ENCODE measurements around the gene INKA2. TPM values are rescaled to one million over a fixed set of nuclear protein-coding genes. Genes with fewer than 3 reads are reported as not detected.
A peak's percentile ranks its signal among the peaks of the same experiment; 100 is the strongest.

INKA2 gene
- total and polyA plus RNA-seq, 4 experiments from 2014 or later: 0.16 to 2.4 (median 1.2) TPM

GRCh38 chr1:111751906-111752575 lies 12.8 kb upstream of the INKA2 start:
- POLR2A ChIA-PET (ENCODE audit: partially characterized antibody): interaction anchor here (0.6 kb wide), 1 partner anchor 596 kb away, joined by 4 read pairs; no protein-coding TSS in a partner anchor

DNA sequence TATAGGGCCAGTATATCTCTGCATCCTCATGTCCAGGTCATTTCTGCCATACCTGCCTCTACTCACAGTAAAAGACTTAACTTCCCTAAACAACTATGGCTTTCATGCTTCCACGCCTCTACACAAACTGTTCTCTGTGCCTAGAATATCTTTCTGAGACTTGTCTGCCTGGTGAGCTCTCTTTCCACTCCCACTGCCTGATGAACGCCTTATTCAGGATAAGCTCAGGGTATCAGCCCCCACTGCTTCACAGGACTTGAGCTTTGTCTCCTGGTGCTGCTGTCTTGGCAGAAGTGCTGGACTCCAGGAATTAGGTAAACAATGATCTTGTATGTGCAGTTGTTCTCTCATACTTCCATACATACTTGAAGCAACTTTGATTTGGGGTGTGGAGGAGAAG lies 11.7 kb upstream of the INKA2 start:
- ChIA-PET CTCF (ENCODE audit: partially characterized antibody) (interaction anchor here (0.8 to 8.0 kb wide), 4 partner anchors 15 to 274 kb away, joined by 3 to 73 read pairs (median 4); no protein-coding TSS in a partner anchor), POLR2A (ENCODE audit: partially characterized antibody) (no interaction called here)
- Mint-ChIP-seq H3K9me3 (peaks cover 0 to 9% (median 0%) of the 10 kb centered on the region in 8 donors), H3K4me3 (no peak overlapping the region), H3K4me1 (peaks cover 9 to 18% (median 13%) of the 10 kb centered on the region in 4 donors), H3K27me3 (peaks cover 0 to 2% of the 10 kb centered on the region in 2 donors), H3K27ac (no peak overlapping the region), H3K36me3 (peaks cover 0 to 10% of the 10 kb centered on the region in 2 donors)
- no peak for DNase-seq
- H3K4me1 ChIP-seq (ENCODE audit: insufficient read depth, low read length): peaks cover 7% of the 10 kb centered on the region
- no peaks in the 10 kb centered on the region for H3K9me3 ChIP-seq (ENCODE audit: control insufficient read depth in 1 of 2, low read length in 2 of 2)
- H3K4me3 ChIP-seq (ENCODE audit: low read length in 2 of 2): no peak overlapping the region
- H3K27me3 ChIP-seq (ENCODE audit: insufficient read depth, low read length): no peaks in the 10 kb centered on the region
- intact Hi-C loops (cut with micrococcal nuclease): no loop called here
- H3K36me3 ChIP-seq (ENCODE audit: insufficient read depth, low read length): no peaks in the 10 kb centered on the region
- no peak overlapping the region for H3K27ac ChIP-seq (ENCODE audit: low read depth, low read length)

More at GRCh38 chr1:111751906-111752575, 12.8 kb upstream of the INKA2 start:
- peaks cover 15% of the 10 kb centered on the region for H3K4me1 ChIP-seq (ENCODE audit: insufficient read depth, low read length)
- H3K36me3 ChIP-seq (ENCODE audit: insufficient read depth, low read length): no peaks in the 10 kb centered on the region
- Mint-ChIP-seq H3K4me1 (peaks cover 15 to 27% (median 21%) of the 10 kb centered on the region in 4 donors), H3K27ac (peak overlapping the region in 5 of 7 donors; percentile 10 to 80 (median 56)), H3K27me3 (peaks cover 0 to 2% of the 10 kb centered on the region in 2 donors), H3K36me3 (peaks cover 0 to 14% of the 10 kb centered on the region in 2 donors), H3K4me3 (no peak overlapping the region), H3K9me3 (peaks cover 0 to 9% (median 0%) of the 10 kb centered on the region in 8 donors)
- H3K9me3 ChIP-seq (ENCODE audit: control insufficient read depth in 1 of 2, low read length in 2 of 2): no peaks in the 10 kb centered on the region
- no peak for DNase-seq
- intact Hi-C loops (cut with micrococcal nuclease): no loop called here
- H3K27me3 ChIP-seq (ENCODE audit: insufficient read depth, low read length): no peaks in the 10 kb centered on the region
- no peak overlapping the region for H3K27ac ChIP-seq (ENCODE audit: low read depth, low read length)
- H3K4me3 ChIP-seq (ENCODE audit: low read length in 2 of 2): no peak overlapping the region
- CTCF ChIA-PET (ENCODE audit: partially characterized antibody): interaction anchor here (1.5 to 8.0 kb wide), 2 partner anchors 39 to 275 kb away, joined by 3 to 73 read pairs; no protein-coding TSS in a partner anchor

DNA sequence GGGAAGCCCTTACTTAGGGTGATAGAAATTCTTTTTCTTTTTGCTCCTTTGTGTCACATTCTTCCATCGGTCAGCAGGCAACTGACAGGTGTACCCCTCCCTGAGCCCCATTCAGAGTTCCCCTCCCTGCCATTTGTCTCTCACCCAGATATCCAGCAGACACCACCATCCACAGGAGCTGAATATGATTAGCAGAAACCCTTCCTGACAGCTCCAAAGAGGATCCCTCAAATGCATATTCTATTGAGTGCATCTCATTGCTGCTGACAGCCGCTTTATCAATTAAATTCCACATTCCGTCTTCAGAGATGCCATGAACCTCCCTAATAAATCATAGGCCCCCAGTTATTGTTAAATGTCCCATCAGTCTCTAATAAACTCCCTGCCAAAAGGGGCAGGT lies 10.4 kb upstream of the INKA2 start:
- Histone ChIP-seq H3K27ac (ENCODE audit: low read depth, low read length) (no peak overlapping the region), H3K27me3 (ENCODE audit: insufficient read depth, low read length) (no peaks in the 10 kb centered on the region), H3K36me3 (ENCODE audit: insufficient read depth, low read length) (no peaks in the 10 kb centered on the region), H3K4me1 (ENCODE audit: insufficient read depth, low read length) (peaks cover 3% of the 10 kb centered on the region), H3K4me3 (ENCODE audit: low read length in 2 of 2) (no peak overlapping the region), H3K9me3 (ENCODE audit: control insufficient read depth in 1 of 2, low read length in 2 of 2) (no peaks in the 10 kb centered on the region)
- Mint-ChIP-seq H3K4me3 (no peak overlapping the region), H3K36me3 (no peaks in the 10 kb centered on the region), H3K27ac (peak overlapping the region in 1 of 7 donors; percentile 35), H3K9me3 (no peaks in the 10 kb centered on the region), H3K27me3 (no peaks in the 10 kb centered on the region), H3K4me1 (peaks cover 1 to 11% (median 5%) of the 10 kb centered on the region in 4 donors)
- ChIA-PET CTCF (ENCODE audit: partially characterized antibody) (interaction anchor here (1.0 to 1.7 kb wide), 4 partner anchors 18 to 307 kb away, joined by 3 to 8 read pairs (median 4); no protein-coding TSS in a partner anchor), POLR2A (ENCODE audit: partially characterized antibody) (interaction anchor here (1.1 kb wide), 1 partner anchor 10 kb away, joined by 3 read pairs; the partner anchor contains the start of gene INKA2)
- no peak for DNase-seq
- intact Hi-C loops (cut with micrococcal nuclease): no loop called here

GRCh38 chr1:111747947-111748346 lies 8.8 kb upstream of the INKA2 start:
- H3K9me3 ChIP-seq (ENCODE audit: control insufficient read depth in 1 of 2, low read length in 2 of 2): no peaks in the 10 kb centered on the region
- no peaks in the 10 kb centered on the region for H3K36me3 ChIP-seq (ENCODE audit: insufficient read depth, low read length)
- Mint-ChIP-seq H3K27me3 (no peaks in the 10 kb centered on the region), H3K4me1 (peaks cover 0 to 6% (median 2%) of the 10 kb centered on the region in 4 donors), H3K9me3 (no peaks in the 10 kb centered on the region), H3K36me3 (no peaks in the 10 kb centered on the region), H3K27ac (peak overlapping the region in 2 of 7 donors; percentile 18 to 43), H3K4me3 (no peak overlapping the region)
- intact Hi-C loops (cut with micrococcal nuclease): loop anchor here (1.0 kb wide), 3 partner anchors 33 to 267 kb away; no protein-coding TSS in a partner anchor
- DNase-seq: no peak
- H3K27ac ChIP-seq (ENCODE audit: low read depth, low read length): no peak overlapping the region
- CTCF ChIA-PET (ENCODE audit: partially characterized antibody): interaction anchor here (0.8 to 4.1 kb wide), 19 partner anchors 9 to 305 kb away, joined by 3 to 50 read pairs (median 6); partner anchors contain the start of genes ADORA3, INKA2 and TMIGD3
- POLR2A ChIA-PET (ENCODE audit: partially characterized antibody): interaction anchor here (1.0 to 1.2 kb wide), 3 partner anchors 231 to 266 kb away, joined by 3 to 7 read pairs (median 4); no protein-coding TSS in a partner anchor
- H3K27me3 ChIP-seq (ENCODE audit: insufficient read depth, low read length): no peaks in the 10 kb centered on the region
- no peaks in the 10 kb centered on the region for H3K4me1 ChIP-seq (ENCODE audit: insufficient read depth, low read length)
- H3K4me3 ChIP-seq (ENCODE audit: low read length in 2 of 2): no peak overlapping the region

DNA sequence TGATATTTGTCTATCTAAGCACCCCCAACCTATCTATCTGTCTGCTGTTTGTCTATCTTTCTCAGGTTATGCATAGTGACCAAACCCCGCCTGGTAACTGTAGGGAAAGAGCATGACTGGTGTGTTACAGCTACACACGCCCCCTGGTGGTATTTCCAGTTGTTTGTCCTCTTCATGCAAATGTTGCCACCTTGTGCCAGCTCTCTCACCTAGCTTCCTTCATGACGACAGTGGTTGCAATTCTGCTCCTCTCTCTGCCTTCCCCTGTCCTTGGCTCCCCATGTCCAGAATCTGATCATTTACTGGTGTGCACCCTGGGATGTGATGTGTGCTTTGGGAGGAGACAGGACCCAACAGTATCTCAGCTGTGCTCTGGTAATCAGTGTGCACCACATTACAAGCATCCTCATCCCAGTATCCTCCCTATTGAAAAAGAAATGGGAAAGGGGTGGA lies 8.1 kb upstream of the INKA2 start:
- H3K27ac Mint-ChIP-seq: peak overlapping the region in 1 of 7 donors; percentile 29
- no peaks in the 10 kb centered on the region for H3K27me3 Mint-ChIP-seq
- peaks cover 0 to 6% (median 2%) of the 10 kb centered on the region in 4 donors for H3K4me1 Mint-ChIP-seq
- Histone ChIP-seq H3K4me3 (ENCODE audit: low read length in 2 of 2) (no peak overlapping the region), H3K4me1 (ENCODE audit: insufficient read depth, low read length) (no peaks in the 10 kb centered on the region), H3K9me3 (ENCODE audit: control insufficient read depth in 1 of 2, low read length in 2 of 2) (no peaks in the 10 kb centered on the region), H3K27me3 (ENCODE audit: insufficient read depth, low read length) (no peaks in the 10 kb centered on the region), H3K27ac (ENCODE audit: low read depth, low read length) (no peak overlapping the region), H3K36me3 (ENCODE audit: insufficient read depth, low read length) (no peaks in the 10 kb centered on the region)
- ChIA-PET CTCF (ENCODE audit: partially characterized antibody) (interaction anchor here (0.8 to 4.1 kb wide), 25 partner anchors 8 to 305 kb away, joined by 3 to 50 read pairs (median 5); partner anchors contain the start of genes ADORA3, INKA2 and TMIGD3), POLR2A (ENCODE audit: partially characterized antibody) (interaction anchor here (0.9 to 1.2 kb wide), 5 partner anchors 33 to 265 kb away, joined by 3 to 7 read pairs (median 4); partner anchors contain the start of genes ADORA3 and TMIGD3)
- intact Hi-C loops (cut with micrococcal nuclease): loop anchor here (1.0 kb wide), 3 partner anchors 32 to 266 kb away; no protein-coding TSS in a partner anchor
- no peaks in the 10 kb centered on the region for H3K36me3 Mint-ChIP-seq
- H3K4me3 Mint-ChIP-seq: no peak overlapping the region
- no peaks in the 10 kb centered on the region for H3K9me3 Mint-ChIP-seq
- peak; percentile 57 to 69 (median 62) for DNase-seq

- H3K9me3 Mint-ChIP-seq: no peaks in the 10 kb centered on the region
- no peaks in the 10 kb centered on the region for H3K4me1 ChIP-seq (ENCODE audit: insufficient read depth, low read length)
These were observed 7.4 kb upstream of the INKA2 start for GRCh38 chr1:111746614-111746999.

More at GRCh38 chr1:111746614-111746999, 7.4 kb upstream of the INKA2 start:
- H3K4me3 Mint-ChIP-seq: no peak overlapping the region
- H3K36me3 ChIP-seq (ENCODE audit: insufficient read depth, low read length): no peaks in the 10 kb centered on the region
- H3K4me1 Mint-ChIP-seq: peaks cover 0 to 6% (median 2%) of the 10 kb centered on the region in 4 donors
- DNase-seq: no peak
- H3K4me3 ChIP-seq (ENCODE audit: low read length in 2 of 2): no peak overlapping the region
- H3K27ac ChIP-seq (ENCODE audit: low read depth, low read length): no peak overlapping the region
- H3K9me3 ChIP-seq (ENCODE audit: control insufficient read depth in 1 of 2, low read length in 2 of 2): no peaks in the 10 kb centered on the region
- CTCF ChIA-PET (ENCODE audit: partially characterized antibody): interaction anchor here (0.9 to 4.1 kb wide), 21 partner anchors 8 to 293 kb away, joined by 3 to 50 read pairs (median 6); partner anchors contain the start of genes ADORA3, INKA2 and TMIGD3
- H3K27ac Mint-ChIP-seq: peak overlapping the region in 1 of 7 donors; percentile 50
- intact Hi-C loops (cut with micrococcal nuclease): no loop called here
- H3K27me3 ChIP-seq (ENCODE audit: insufficient read depth, low read length): no peaks in the 10 kb centered on the region
- H3K36me3 Mint-ChIP-seq: no peaks in the 10 kb centered on the region
- POLR2A ChIA-PET (ENCODE audit: partially characterized antibody): interaction anchor here (0.9 to 1.2 kb wide), 4 partner anchors 32 to 243 kb away, joined by 3 to 7 read pairs (median 4); partner anchors contain the start of genes ADORA3 and TMIGD3
- H3K27me3 Mint-ChIP-seq: no peaks in the 10 kb centered on the region

All from CD4-positive, alpha-beta memory T cell (primary cell).